Lower leg skin (tissue), 3 donors: ENCODE results near the gene PRR29.

Experiments used
- POLR2A ChIP-seq, 2 donors: fragments of 450-650 bp; IDR thresholded peaks; one replicate each; pipeline ENCODE4 v1.6.1; 2016 to 2017; ENCODE audit warnings: antibody characterized with exemption in 2 of 2, mild to moderate bottlenecking in 1 of 2, moderate library complexity in 1 of 2
- TF ChIP-seq, protein P1 (sequence below), 3 donors: fragments of 450-650 bp; IDR thresholded peaks; one replicate each; pipeline ENCODE4 v1.5.1; 2016; ENCODE audit warnings: antibody characterized with exemption in 3 of 3, mild to moderate bottlenecking in 3 of 3, moderate library complexity in 2 of 3

- TF ChIP-seq, protein P1, sequence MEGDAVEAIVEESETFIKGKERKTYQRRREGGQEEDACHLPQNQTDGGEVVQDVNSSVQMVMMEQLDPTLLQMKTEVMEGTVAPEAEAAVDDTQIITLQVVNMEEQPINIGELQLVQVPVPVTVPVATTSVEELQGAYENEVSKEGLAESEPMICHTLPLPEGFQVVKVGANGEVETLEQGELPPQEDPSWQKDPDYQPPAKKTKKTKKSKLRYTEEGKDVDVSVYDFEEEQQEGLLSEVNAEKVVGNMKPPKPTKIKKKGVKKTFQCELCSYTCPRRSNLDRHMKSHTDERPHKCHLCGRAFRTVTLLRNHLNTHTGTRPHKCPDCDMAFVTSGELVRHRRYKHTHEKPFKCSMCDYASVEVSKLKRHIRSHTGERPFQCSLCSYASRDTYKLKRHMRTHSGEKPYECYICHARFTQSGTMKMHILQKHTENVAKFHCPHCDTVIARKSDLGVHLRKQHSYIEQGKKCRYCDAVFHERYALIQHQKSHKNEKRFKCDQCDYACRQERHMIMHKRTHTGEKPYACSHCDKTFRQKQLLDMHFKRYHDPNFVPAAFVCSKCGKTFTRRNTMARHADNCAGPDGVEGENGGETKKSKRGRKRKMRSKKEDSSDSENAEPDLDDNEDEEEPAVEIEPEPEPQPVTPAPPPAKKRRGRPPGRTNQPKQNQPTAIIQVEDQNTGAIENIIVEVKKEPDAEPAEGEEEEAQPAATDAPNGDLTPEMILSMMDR (IDR thresholded peaks at IDR 0.05) = no peak
- no peak for TF ChIP-seq POLR2A (IDR thresholded peaks at IDR 0.05)
Observed at GRCh38 chr17:64039106-64039400, 40.9 kb downstream of the PRR29 start.
